Breast epithelium (tissue), 3 donors: Measurements from ENCODE around the gene IL1RL2.

Experiments
- POLR2A ChIP-seq: fragments of 450-650 bp; IDR thresholded peaks from one replicate; pipeline ENCODE4 v1.6.1; 2016; ENCODE audit warnings: antibody characterized with exemption, mild to moderate bottlenecking, moderate library complexity
- TF ChIP-seq, protein P1 (sequence below), 3 donors: fragments of 450-650 bp; IDR thresholded peaks; one replicate each; pipeline ENCODE4 v1.5.1; 2016 to 2017; ENCODE audit warnings: antibody characterized with exemption in 3 of 3, mild to moderate bottlenecking in 3 of 3, moderate library complexity in 3 of 3

- TF ChIP-seq, protein P1, sequence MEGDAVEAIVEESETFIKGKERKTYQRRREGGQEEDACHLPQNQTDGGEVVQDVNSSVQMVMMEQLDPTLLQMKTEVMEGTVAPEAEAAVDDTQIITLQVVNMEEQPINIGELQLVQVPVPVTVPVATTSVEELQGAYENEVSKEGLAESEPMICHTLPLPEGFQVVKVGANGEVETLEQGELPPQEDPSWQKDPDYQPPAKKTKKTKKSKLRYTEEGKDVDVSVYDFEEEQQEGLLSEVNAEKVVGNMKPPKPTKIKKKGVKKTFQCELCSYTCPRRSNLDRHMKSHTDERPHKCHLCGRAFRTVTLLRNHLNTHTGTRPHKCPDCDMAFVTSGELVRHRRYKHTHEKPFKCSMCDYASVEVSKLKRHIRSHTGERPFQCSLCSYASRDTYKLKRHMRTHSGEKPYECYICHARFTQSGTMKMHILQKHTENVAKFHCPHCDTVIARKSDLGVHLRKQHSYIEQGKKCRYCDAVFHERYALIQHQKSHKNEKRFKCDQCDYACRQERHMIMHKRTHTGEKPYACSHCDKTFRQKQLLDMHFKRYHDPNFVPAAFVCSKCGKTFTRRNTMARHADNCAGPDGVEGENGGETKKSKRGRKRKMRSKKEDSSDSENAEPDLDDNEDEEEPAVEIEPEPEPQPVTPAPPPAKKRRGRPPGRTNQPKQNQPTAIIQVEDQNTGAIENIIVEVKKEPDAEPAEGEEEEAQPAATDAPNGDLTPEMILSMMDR (IDR thresholded peaks at IDR 0.05): no peak
- TF ChIP-seq POLR2A: no peak
These were observed 14.9 kb upstream of the IL1RL2 start for GRCh38 chr2:102171946-102172345.
